Sigmoid colon (tissue), 4 donors: ENCODE measurements around the gene DARS1.

Experiments used
- EP300 ChIP-seq, 4 donors: sonication (generic); formaldehyde crosslinking; IDR thresholded peaks; one replicate each; pipeline ENCODE4 v1.6.1; 2017; ENCODE audit warnings: antibody characterized with exemption in 4 of 4
- POLR2A ChIP-seq, 2 donors: fragments of 450-650 bp; IDR thresholded peaks; one replicate each; pipeline ENCODE4 v1.6.1; 2016; ENCODE audit warnings: antibody characterized with exemption in 2 of 2, mild to moderate bottlenecking in 2 of 2, moderate library complexity in 2 of 2
- POLR2AphosphoS5 ChIP-seq, 4 donors: sonication (generic); formaldehyde crosslinking; IDR thresholded peaks; one replicate each; pipeline ENCODE4 v1.6.1; 2017; ENCODE audit warnings: antibody characterized with exemption in 4 of 4
- TF ChIP-seq, protein P1 (sequence below), 4 experiments: fragments of 450-650 bp in 3 of 4; fragments of 200-600 bp in 1 of 4; IDR thresholded peaks; one replicate each; pipeline ENCODE4 v1.5.1; 2016 to 2019; ENCODE audit warnings: antibody characterized with exemption in 4 of 4, mild to moderate bottlenecking in 3 of 4, moderate library complexity in 2 of 4

GRCh38 chr2:135925571-135925970, 59.9 kb downstream of the DARS1 start:
- TF ChIP-seq, protein P1, sequence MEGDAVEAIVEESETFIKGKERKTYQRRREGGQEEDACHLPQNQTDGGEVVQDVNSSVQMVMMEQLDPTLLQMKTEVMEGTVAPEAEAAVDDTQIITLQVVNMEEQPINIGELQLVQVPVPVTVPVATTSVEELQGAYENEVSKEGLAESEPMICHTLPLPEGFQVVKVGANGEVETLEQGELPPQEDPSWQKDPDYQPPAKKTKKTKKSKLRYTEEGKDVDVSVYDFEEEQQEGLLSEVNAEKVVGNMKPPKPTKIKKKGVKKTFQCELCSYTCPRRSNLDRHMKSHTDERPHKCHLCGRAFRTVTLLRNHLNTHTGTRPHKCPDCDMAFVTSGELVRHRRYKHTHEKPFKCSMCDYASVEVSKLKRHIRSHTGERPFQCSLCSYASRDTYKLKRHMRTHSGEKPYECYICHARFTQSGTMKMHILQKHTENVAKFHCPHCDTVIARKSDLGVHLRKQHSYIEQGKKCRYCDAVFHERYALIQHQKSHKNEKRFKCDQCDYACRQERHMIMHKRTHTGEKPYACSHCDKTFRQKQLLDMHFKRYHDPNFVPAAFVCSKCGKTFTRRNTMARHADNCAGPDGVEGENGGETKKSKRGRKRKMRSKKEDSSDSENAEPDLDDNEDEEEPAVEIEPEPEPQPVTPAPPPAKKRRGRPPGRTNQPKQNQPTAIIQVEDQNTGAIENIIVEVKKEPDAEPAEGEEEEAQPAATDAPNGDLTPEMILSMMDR (IDR thresholded peaks at IDR 0.05), result no peak
- TF ChIP-seq EP300 (IDR thresholded peaks at IDR 0.05) (no peak), POLR2AphosphoS5 (IDR thresholded peaks at IDR 0.05) (no peak), POLR2A (IDR thresholded peaks at IDR 0.05) (no peak)
